ENCODE measurements around the gene KLRC3. TPM values are rescaled to one million over a fixed set of nuclear protein-coding genes. Genes with fewer than 3 reads are reported as not detected.
"Not testable (repeated sequence)": the region's sequence is repeated elsewhere in the genome, so short reads cannot be mapped to it uniquely, and the experiment has no call there.

Gene KLRC3
- total RNA-seq, 1 donor from 2014 or later, result not detected

DNA sequence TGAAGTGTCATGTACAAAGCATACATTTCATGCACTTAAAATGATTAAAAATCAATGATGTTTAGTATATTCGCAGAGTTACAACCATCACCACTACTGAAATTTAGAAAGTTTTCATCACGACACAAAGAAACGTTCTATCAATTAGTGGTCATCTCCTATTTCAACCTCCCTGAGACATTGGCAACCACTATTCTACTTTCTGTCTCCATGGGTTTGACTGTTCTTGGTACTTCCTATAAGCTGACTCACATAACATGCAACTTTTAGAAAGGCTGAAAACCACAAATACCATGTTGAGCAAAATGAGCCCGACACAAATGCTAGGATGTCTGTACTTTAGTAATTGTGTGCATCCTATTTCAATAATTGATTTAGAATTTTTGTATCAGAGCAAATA is 10.2 kb upstream of the KLRC3 start:
- intact Hi-C loops (cut with micrococcal nuclease); H3K27me3 Mint-ChIP-seq (ENCODE audit: low read depth); H3K36me3 Mint-ChIP-seq (ENCODE audit: low read depth); H3K4me1 Mint-ChIP-seq (ENCODE audit: low read depth); H3K4me3 Mint-ChIP-seq (ENCODE audit: low read depth); DNase-seq (ENCODE audit: low spot score); H3K27ac Mint-ChIP-seq; H3K9me3 Mint-ChIP-seq: not testable (repeated sequence)

DNA sequence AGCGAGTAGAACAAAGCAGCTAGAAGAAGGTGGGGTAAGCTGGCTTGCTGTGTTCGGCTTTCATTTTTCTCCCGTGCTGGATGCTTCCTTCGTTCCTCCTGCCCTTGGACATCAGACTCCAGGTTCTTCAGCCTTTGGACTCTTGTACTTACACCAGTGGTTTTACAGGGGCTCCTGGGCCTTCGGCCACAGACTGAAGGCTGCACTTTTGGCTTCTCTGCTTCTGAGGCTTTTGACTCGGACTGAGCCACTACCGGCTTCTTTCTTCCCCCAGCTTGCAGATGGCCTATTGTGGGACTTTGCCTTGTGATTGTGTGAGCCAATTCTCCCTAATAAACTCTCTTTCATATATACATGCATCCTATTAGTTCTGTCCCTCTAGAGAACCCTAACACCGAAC is 5.5 kb upstream of the KLRC3 start:
- intact Hi-C loops (cut with micrococcal nuclease); DNase-seq (ENCODE audit: low spot score); H3K9me3 Mint-ChIP-seq; H3K36me3 Mint-ChIP-seq (ENCODE audit: low read depth); H3K27ac Mint-ChIP-seq; H3K27me3 Mint-ChIP-seq (ENCODE audit: low read depth); H3K4me3 Mint-ChIP-seq (ENCODE audit: low read depth); H3K4me1 Mint-ChIP-seq (ENCODE audit: low read depth): not testable (repeated sequence)

DNA sequence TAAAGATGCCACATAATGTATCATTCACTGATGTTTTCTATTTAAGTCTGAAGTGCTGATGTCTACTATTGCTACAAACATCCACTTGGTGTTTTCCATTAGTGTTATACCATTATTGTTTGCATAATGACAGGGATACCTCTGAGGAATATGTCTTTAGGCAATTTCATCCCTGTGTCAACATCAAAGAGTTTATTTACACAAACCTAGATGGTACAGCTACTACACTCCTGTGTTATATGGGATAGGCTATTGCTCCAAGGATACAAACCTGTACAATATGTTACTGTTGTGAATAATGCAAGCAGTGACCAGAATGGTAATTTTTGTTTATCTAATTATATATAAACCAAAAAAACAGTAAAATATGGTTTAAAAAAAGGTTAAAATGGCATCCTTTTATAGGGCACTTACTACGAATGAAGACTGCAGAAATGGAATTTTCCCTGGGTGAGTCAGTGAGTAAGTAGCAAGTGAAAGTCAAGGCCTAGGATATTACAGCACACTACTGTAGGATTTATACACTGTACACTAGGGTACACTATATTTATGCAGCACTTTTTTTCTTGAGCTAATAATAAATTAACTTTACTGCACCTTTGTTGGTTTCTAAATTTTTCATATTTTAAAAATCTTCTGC is 4.0 kb upstream of the KLRC3 start:
- H3K27ac Mint-ChIP-seq; H3K4me1 Mint-ChIP-seq (ENCODE audit: low read depth); DNase-seq (ENCODE audit: low spot score); H3K27me3 Mint-ChIP-seq (ENCODE audit: low read depth); H3K9me3 Mint-ChIP-seq; H3K4me3 Mint-ChIP-seq (ENCODE audit: low read depth); intact Hi-C loops (cut with micrococcal nuclease); H3K36me3 Mint-ChIP-seq (ENCODE audit: low read depth): not testable (repeated sequence)

DNA sequence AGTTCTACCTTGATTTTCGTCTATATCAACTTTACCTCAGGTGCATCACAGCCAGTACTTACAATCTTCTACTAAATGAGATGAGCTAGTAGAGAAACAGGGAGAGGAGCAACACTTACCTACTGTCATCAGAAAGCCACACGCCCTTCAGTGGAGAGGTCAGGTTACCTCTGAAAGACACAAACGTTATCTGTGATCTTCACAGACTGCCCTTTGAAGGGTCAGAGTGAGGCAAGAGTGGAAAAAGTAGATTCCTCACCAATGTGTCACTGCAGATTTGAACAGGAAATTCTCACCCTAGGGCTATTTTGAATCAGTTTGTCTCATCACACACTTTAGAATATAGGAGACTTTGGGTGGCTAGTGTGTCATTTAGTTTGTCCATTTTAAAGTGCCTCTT is 1.8 kb upstream of the KLRC3 start:
- intact Hi-C loops (cut with micrococcal nuclease); H3K27ac Mint-ChIP-seq; DNase-seq (ENCODE audit: low spot score); H3K4me3 Mint-ChIP-seq (ENCODE audit: low read depth); H3K9me3 Mint-ChIP-seq; H3K27me3 Mint-ChIP-seq (ENCODE audit: low read depth); H3K36me3 Mint-ChIP-seq (ENCODE audit: low read depth); H3K4me1 Mint-ChIP-seq (ENCODE audit: low read depth): not testable (repeated sequence)

DNA sequence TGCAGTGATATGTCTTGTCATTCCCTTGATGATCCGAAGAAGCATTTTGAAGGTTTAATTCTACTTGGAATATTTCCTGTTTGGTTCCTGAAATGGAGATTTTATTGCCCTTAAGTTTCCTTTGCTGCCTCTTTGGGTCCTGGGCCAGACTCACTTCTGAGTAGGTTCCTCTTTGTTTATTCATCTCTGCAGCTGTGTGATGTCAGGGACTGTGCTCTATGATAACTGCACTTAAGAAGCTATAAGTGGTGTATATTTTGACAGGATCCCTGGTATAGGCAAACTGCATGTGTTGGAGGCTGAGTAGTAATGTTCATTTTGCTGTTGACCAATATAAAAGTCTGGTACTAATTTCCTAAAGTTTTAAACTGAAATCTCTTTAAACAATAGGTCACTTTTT is 11.0 kb downstream of the KLRC3 start, which contains the start of gene KLRC4:
KLRC4 (minus strand) TSS at position 366 of the 400 bp plus-strand sequence; CDS start at position 184, 182 bp downstream.
- H3K27ac Mint-ChIP-seq, result no peak within 1 kb of the TSS
- H3K9me3 Mint-ChIP-seq, result no peaks in the 10 kb centered on the region
- no peaks in the 10 kb centered on the region for H3K4me1 Mint-ChIP-seq (ENCODE audit: low read depth)
- peaks cover 16% of the 10 kb centered on the region for H3K27me3 Mint-ChIP-seq (ENCODE audit: low read depth)
- no peak for DNase-seq (ENCODE audit: low spot score)
- H3K36me3 Mint-ChIP-seq (ENCODE audit: low read depth), result no peaks in the 10 kb centered on the region
- no peak within 1 kb of the TSS for H3K4me3 Mint-ChIP-seq (ENCODE audit: low read depth)
- intact Hi-C loops (cut with micrococcal nuclease), result no loop called here

DNA sequence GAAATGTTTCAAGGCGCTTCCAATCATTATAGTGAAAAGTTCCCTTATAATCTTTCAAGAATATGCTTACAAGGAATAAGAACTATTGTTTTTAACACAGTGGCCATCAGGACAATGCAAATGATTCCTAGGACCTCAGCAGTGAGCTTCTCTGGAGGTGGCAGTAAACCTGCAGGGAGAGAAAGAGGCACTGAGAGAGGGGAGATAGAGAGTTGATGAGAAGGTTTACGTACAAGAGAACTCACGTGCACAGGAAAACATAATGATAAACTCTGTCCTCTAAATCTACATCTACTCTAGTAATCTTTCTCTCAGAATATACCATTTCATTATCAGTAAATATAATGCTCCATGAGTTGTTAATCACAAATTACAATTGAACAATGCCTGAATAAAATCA is 11.6 kb downstream of the KLRC3 start:
- H3K27me3 Mint-ChIP-seq (ENCODE audit: low read depth), result peaks cover 16% of the 10 kb centered on the region
- H3K27ac Mint-ChIP-seq, result no peak overlapping the region
- intact Hi-C loops (cut with micrococcal nuclease), result no loop called here

DNA sequence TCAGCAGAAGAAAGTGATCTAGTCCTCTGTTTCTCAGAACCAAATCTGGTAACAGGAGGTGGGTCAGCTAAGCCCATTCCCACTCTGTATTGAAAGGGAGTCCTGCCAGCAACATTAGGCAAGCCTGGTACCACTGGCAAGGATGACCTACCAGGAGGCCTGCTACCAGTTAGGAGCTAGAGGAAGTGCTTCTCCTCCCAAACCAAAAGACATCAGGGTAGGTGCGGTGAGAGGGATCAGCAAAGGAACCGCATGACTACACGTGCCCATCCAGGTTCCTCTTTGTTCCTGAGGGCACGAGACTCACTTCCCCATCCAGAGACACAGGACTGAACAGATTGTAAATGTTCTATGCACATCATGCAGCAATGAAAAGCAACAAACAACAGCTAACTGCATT is 13.7 kb downstream of the KLRC3 start:
- DNase-seq (ENCODE audit: low spot score), result no peak
- intact Hi-C loops (cut with micrococcal nuclease), result no loop called here
- H3K9me3 Mint-ChIP-seq, result no peaks in the 10 kb centered on the region
- H3K4me3 Mint-ChIP-seq (ENCODE audit: low read depth), result no peak overlapping the region
- H3K27ac Mint-ChIP-seq, result no peak overlapping the region
- no peaks in the 10 kb centered on the region for H3K4me1 Mint-ChIP-seq (ENCODE audit: low read depth)
- peaks cover 21% of the 10 kb centered on the region for H3K27me3 Mint-ChIP-seq (ENCODE audit: low read depth)
- H3K36me3 Mint-ChIP-seq (ENCODE audit: low read depth), result no peaks in the 10 kb centered on the region

More for the DNA sequence above, 11.6 kb downstream of the KLRC3 start:
- Mint-ChIP-seq H3K9me3 (no peaks in the 10 kb centered on the region), H3K36me3 (ENCODE audit: low read depth) (no peaks in the 10 kb centered on the region), H3K4me3 (ENCODE audit: low read depth) (no peak overlapping the region), H3K4me1 (ENCODE audit: low read depth) (no peaks in the 10 kb centered on the region)
- DNase-seq (ENCODE audit: low spot score), result no peak

DNA sequence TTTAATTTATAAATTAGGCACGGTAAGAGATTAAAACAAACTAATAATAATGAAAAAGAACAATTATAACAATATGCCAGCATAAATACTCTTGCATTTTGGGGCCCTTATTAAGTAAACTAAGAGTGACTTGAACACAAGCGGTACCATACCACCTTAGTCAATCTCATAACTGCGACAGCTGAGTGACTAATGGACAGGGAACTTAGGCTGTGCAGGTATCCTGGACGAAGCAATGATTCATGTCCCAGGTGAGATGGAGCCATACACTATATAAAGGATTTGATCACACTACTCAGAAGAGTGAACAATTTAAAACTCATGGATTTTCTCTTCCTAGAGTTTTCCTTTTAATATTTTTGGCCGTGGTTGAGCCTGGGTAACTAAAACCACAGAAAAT is 15.1 kb downstream of the KLRC3 start:
- Mint-ChIP-seq H3K4me3 (ENCODE audit: low read depth) (no peak overlapping the region), H3K27me3 (ENCODE audit: low read depth) (peaks cover 27% of the 10 kb centered on the region), H3K9me3 (no peaks in the 10 kb centered on the region), H3K36me3 (ENCODE audit: low read depth) (no peaks in the 10 kb centered on the region), H3K27ac (no peak overlapping the region), H3K4me1 (ENCODE audit: low read depth) (peaks cover 4% of the 10 kb centered on the region)
- DNase-seq (ENCODE audit: low spot score), result no peak
- intact Hi-C loops (cut with micrococcal nuclease), result no loop called here

DNA sequence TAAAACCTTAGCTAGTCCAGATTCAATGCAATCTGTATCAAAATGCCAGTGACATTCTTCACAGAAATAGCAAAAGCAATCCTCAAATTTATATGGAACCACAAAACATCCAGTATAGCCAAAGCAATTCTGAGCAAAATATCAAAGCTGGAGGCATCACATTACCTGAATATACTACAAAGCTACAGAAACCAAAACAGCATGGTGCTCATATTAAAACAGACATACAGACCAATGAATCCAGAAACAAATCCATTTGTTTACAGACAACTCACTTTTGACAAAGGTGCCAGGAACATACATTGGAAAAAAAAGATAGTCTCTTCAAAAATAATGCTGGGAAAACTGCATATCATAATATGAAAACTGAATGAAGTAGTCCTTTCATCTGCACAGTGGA is 15.6 kb downstream of the KLRC3 start:
- no peak overlapping the region for H3K4me3 Mint-ChIP-seq (ENCODE audit: low read depth)
- DNase-seq (ENCODE audit: low spot score), result no peak
- H3K27me3 Mint-ChIP-seq (ENCODE audit: low read depth), result peaks cover 30% of the 10 kb centered on the region
- peaks cover 6% of the 10 kb centered on the region for H3K4me1 Mint-ChIP-seq (ENCODE audit: low read depth)
- intact Hi-C loops (cut with micrococcal nuclease), result no loop called here
- no peaks in the 10 kb centered on the region for H3K9me3 Mint-ChIP-seq
- no peaks in the 10 kb centered on the region for H3K36me3 Mint-ChIP-seq (ENCODE audit: low read depth)
- H3K27ac Mint-ChIP-seq, result no peak overlapping the region

DNA sequence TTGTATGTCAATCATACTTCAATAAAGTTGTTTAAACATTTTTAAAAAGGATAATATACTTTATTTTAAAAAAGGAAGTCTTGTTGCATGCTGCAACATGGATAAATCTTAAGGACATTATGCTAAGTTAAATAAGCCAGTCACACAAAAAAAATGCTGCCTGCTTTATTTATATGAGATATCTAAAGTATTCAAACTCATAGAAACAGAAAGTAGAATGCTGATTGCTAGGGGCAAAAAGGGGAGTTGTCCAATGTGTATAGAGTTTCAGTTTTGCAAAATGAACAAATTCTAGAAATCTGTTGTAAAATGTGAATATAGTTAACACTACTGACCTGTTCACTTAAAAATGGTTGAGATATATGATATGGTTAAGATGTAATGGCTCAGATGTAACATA is 19.6 kb downstream of the KLRC3 start:
- H3K36me3 Mint-ChIP-seq (ENCODE audit: low read depth), result no peaks in the 10 kb centered on the region
- intact Hi-C loops (cut with micrococcal nuclease), result no loop called here
- H3K4me1 Mint-ChIP-seq (ENCODE audit: low read depth), result peaks cover 6% of the 10 kb centered on the region
- H3K27ac Mint-ChIP-seq, result no peak overlapping the region
- no peak for DNase-seq (ENCODE audit: low spot score)
- no peak overlapping the region for H3K4me3 Mint-ChIP-seq (ENCODE audit: low read depth)
- H3K9me3 Mint-ChIP-seq, result no peaks in the 10 kb centered on the region
- H3K27me3 Mint-ChIP-seq (ENCODE audit: low read depth), result peaks cover 25% of the 10 kb centered on the region

DNA sequence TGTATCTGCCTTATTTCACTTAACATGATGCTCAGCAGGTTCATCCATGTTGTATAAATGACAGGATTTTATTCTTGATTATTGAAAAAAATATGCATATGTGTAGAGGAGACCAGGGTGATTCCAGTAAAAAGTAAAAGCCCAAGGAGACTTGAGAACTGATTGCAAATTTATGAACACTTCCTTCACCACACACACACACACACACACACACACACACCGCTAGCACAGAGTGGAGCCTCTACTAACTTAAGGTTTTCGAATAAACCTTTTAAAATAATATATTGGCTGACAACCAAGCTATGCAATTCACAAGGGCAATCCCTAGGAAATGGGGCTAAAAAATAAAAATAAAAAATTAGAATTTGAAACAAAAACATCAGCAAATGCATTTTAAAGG is 22.2 kb downstream of the KLRC3 start:
- Mint-ChIP-seq H3K4me3 (ENCODE audit: low read depth) (no peak overlapping the region), H3K27ac (no peak overlapping the region), H3K36me3 (ENCODE audit: low read depth) (no peaks in the 10 kb centered on the region), H3K27me3 (ENCODE audit: low read depth) (peaks cover 28% of the 10 kb centered on the region), H3K4me1 (ENCODE audit: low read depth) (peaks cover 8% of the 10 kb centered on the region), H3K9me3 (no peaks in the 10 kb centered on the region)
- intact Hi-C loops (cut with micrococcal nuclease), result no loop called here
- no peak for DNase-seq (ENCODE audit: low spot score)

DNA sequence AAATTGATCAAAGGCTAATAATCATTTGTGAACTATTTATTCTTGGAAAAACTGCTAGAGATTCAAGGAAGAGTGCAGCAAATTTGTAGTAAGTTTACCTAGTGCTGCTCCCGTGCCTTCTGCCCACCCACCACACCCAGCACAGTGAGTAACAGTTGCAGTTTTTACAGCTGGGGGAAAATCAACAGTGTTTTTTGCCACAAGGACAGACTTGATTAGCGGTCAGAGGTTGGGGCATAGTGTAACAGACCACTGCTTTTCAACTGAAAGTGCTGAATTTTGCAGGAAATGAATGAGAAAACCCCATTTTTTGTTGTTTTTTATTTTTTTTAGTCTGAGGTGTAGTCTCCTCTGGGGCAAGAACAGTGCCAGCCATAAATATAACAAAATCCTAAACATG is 23.1 kb downstream of the KLRC3 start:
- DNase-seq (ENCODE audit: low spot score), result no peak
- no peaks in the 10 kb centered on the region for H3K9me3 Mint-ChIP-seq
- peaks cover 8% of the 10 kb centered on the region for H3K4me1 Mint-ChIP-seq (ENCODE audit: low read depth)
- no peak overlapping the region for H3K4me3 Mint-ChIP-seq (ENCODE audit: low read depth)
- peaks cover 28% of the 10 kb centered on the region for H3K27me3 Mint-ChIP-seq (ENCODE audit: low read depth)
- intact Hi-C loops (cut with micrococcal nuclease), result no loop called here
- H3K27ac Mint-ChIP-seq, result no peak overlapping the region
- no peaks in the 10 kb centered on the region for H3K36me3 Mint-ChIP-seq (ENCODE audit: low read depth)

DNA sequence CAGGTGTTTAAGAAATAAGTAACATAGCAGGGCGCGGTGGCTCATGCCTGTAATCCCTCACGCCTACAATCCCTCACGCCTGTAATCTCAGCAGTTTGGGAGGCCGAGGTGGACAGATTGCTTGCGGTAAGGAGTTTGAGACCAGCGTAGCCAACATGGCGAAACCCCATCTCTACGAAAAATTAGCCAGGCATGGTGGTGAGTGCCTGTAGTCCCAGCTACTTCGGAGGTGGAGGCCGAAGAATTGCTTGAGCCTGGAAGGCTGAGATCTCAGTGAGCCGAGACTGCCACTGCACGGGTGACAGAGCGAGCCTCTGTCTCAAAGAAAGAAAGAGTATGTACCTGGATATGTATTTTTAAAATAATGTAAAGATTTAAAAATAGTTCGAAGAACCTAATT is 24.2 kb downstream of the KLRC3 start:
- intact Hi-C loops (cut with micrococcal nuclease), result not testable (repeated sequence)

More for the DNA sequence above, 24.2 kb downstream of the KLRC3 start:
- H3K36me3 Mint-ChIP-seq (ENCODE audit: low read depth); H3K4me1 Mint-ChIP-seq (ENCODE audit: low read depth); H3K4me3 Mint-ChIP-seq (ENCODE audit: low read depth); H3K9me3 Mint-ChIP-seq; DNase-seq (ENCODE audit: low spot score); H3K27ac Mint-ChIP-seq: not testable (repeated sequence)
- H3K27me3 Mint-ChIP-seq (ENCODE audit: low read depth), result peaks cover 25% of the 10 kb centered on the region

All from activated T-helper 2 cell treated with anti-CD3 and anti-CD28 coated beads, Interferon-gamma antibody, Interleukin-2, Interleukin-4, amounts not matched to agents 10 μg/mL and 5 μg/mL and 100 μg/mL, durations not matched to agents 14 hours and 24 hours and 36 hours (primary cell).